Liver (tissue), 3 donors: Measurements from ENCODE around the gene STK4.

Source experiments
- FOXA1 ChIP-seq: IDR thresholded peaks from 2 replicates; pipeline ENCODE4 v1.6.1; 2016; ENCODE audit warnings: antibody characterized with exemption
- FOXA2 ChIP-seq: IDR thresholded peaks from 2 replicates; pipeline ENCODE4 v1.6.1; 2016; ENCODE audit warnings: antibody characterized with exemption
- GABPA ChIP-seq, 2 donors: IDR thresholded peaks in 1 of 2; conservative IDR thresholded peaks in 1 of 2; 2 replicates each; pipeline ENCODE4 v1.6.1; 2016; ENCODE audit warnings: antibody characterized with exemption in 2 of 2, mild to moderate bottlenecking in 1 of 2, moderate library complexity in 1 of 2
- HNF4G ChIP-seq: IDR thresholded peaks from 2 replicates; pipeline ENCODE4 v1.6.1; 2016; ENCODE audit warnings: antibody characterized with exemption
- JUND ChIP-seq, 2 donors: IDR thresholded peaks; 2 replicates each; pipeline ENCODE4 v1.6.1; 2016; ENCODE audit warnings: antibody characterized with exemption in 2 of 2
- RAD21 ChIP-seq, 2 donors: IDR thresholded peaks; 2 replicates each; pipeline ENCODE4 v1.6.1; 2016; ENCODE audit warnings: antibody characterized with exemption in 2 of 2, mild to moderate bottlenecking in 2 of 2
- SP1 ChIP-seq: IDR thresholded peaks from 2 replicates; pipeline ENCODE4 v1.6.1; 2018; ENCODE audit warnings: antibody characterized with exemption, mild to moderate bottlenecking
- TF ChIP-seq, protein P1 (sequence below): fragments of 150-350 bp; IDR thresholded peaks from 2 replicates; pipeline ENCODE4 v1.5.1; 2017; ENCODE audit warnings: improper control_type of control experiment, low read depth, low read length; ENCODE audit not compliant: missing input control
- donor health status: healthy.
- donor health status: healthy.

DNA sequence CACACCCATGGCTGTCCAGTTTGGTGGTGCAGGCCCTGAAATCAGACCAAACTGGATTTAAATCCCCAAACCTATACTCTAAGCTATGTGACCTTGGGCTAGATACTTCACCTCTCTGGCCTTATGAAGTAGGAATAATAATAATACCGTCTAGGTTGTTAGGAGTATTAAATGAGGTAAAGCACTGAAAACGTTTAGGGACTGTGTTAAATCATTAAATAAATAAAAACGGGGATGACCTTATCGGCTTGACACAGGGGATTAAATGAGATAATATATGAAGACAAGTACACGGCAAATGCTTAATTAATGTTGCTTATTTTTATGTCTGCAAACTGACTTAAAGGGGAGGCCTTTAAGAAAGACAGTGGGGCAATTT, 672 bp upstream of the STK4 start:
- TF ChIP-seq, protein P1, sequence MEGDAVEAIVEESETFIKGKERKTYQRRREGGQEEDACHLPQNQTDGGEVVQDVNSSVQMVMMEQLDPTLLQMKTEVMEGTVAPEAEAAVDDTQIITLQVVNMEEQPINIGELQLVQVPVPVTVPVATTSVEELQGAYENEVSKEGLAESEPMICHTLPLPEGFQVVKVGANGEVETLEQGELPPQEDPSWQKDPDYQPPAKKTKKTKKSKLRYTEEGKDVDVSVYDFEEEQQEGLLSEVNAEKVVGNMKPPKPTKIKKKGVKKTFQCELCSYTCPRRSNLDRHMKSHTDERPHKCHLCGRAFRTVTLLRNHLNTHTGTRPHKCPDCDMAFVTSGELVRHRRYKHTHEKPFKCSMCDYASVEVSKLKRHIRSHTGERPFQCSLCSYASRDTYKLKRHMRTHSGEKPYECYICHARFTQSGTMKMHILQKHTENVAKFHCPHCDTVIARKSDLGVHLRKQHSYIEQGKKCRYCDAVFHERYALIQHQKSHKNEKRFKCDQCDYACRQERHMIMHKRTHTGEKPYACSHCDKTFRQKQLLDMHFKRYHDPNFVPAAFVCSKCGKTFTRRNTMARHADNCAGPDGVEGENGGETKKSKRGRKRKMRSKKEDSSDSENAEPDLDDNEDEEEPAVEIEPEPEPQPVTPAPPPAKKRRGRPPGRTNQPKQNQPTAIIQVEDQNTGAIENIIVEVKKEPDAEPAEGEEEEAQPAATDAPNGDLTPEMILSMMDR, result no peak
- TF ChIP-seq HNF4G (no peak), FOXA1 (no peak), GABPA (IDR thresholded peaks at IDR 0.05 in 1 of 2, conservative IDR thresholded peaks at IDR 0.05 in 1 of 2) (no peak), SP1 (no peak), RAD21 (IDR thresholded peaks at IDR 0.05) (no peak), FOXA2 (no peak), JUND (IDR thresholded peaks at IDR 0.05) (no peak)
